HG02981 (cell line): ENCODE results near the gene EFCAB8.
"Not testable (repeated sequence)": the region's sequence is repeated elsewhere in the genome, so short reads cannot be mapped to it uniquely, and the experiment has no call there.

Experiments used
- ATAC-seq: cut with Tn5 transposase; IDR thresholded peaks from one replicate; pipeline ENCODE4 v1.9.1; 2021; ENCODE audit warnings: mild to moderate bottlenecking, moderate library complexity; ENCODE audit not compliant: unreplicated experiment

Gene EFCAB8

GRCh38 chr20:32839982-32840285 is 18.8 kb upstream of the EFCAB8 start:
- ATAC-seq, result no peak

- ATAC-seq, result no peak
Observed at GRCh38 chr20:32841174-32841573, 17.5 kb upstream of the EFCAB8 start.

GRCh38 chr20:32841632-32842031 is 17.1 kb upstream of the EFCAB8 start:
- ATAC-seq, result no peak

- no peak for ATAC-seq
Observed at GRCh38 chr20:32842688-32843524, 15.8 kb upstream of the EFCAB8 start.

GRCh38 chr20:32845786-32846185 is 12.9 kb upstream of the EFCAB8 start:
- ATAC-seq, result no peak

GRCh38 chr20:32846852-32847251 is 11.9 kb upstream of the EFCAB8 start:
- no peak for ATAC-seq

GRCh38 chr20:32847964-32848363 is 10.8 kb upstream of the EFCAB8 start:
- no peak for ATAC-seq

GRCh38 chr20:32848846-32849245 is 9.9 kb upstream of the EFCAB8 start:
- ATAC-seq, result no peak

- no peak for ATAC-seq
Observed at GRCh38 chr20:32849577-32849976, 9.1 kb upstream of the EFCAB8 start.

GRCh38 chr20:32855387-32855786 is 3.3 kb upstream of the EFCAB8 start:
- ATAC-seq, result no peak

GRCh38 chr20:32858189-32858588 is 534 bp upstream of the EFCAB8 start:
- ATAC-seq, result no peak

GRCh38 chr20:32861446-32861845 is 2.7 kb downstream of the EFCAB8 start:
- ATAC-seq, result no peak

- ATAC-seq, result no peak
Observed at GRCh38 chr20:32869562-32869961, 10.8 kb downstream of the EFCAB8 start.

GRCh38 chr20:32870526-32870925 is 11.8 kb downstream of the EFCAB8 start:
- ATAC-seq, result not testable (repeated sequence)

GRCh38 chr20:32870985-32871384 is 12.3 kb downstream of the EFCAB8 start:
- ATAC-seq, result no peak

- no peak for ATAC-seq
Observed at GRCh38 chr20:32871627-32872160, 13.0 kb downstream of the EFCAB8 start.

GRCh38 chr20:32872266-32872665 is 13.5 kb downstream of the EFCAB8 start:
- ATAC-seq, result no peak

GRCh38 chr20:32875673-32876072 is 16.9 kb downstream of the EFCAB8 start:
- ATAC-seq, result no peak

GRCh38 chr20:32877507-32877906 is 18.8 kb downstream of the EFCAB8 start:
- no peak for ATAC-seq

- ATAC-seq, result no peak
Observed at GRCh38 chr20:32878820-32879219, 20.1 kb downstream of the EFCAB8 start.

GRCh38 chr20:32879538-32879937 is 20.8 kb downstream of the EFCAB8 start:
- ATAC-seq, result no peak

- no peak for ATAC-seq
Observed at GRCh38 chr20:32880635-32881034, 21.9 kb downstream of the EFCAB8 start.

- ATAC-seq, result no peak
Observed at GRCh38 chr20:32883081-32883480, 24.4 kb downstream of the EFCAB8 start.
